Measurements from ENCODE around the gene ALX3.

ALX3 gene

DNA sequence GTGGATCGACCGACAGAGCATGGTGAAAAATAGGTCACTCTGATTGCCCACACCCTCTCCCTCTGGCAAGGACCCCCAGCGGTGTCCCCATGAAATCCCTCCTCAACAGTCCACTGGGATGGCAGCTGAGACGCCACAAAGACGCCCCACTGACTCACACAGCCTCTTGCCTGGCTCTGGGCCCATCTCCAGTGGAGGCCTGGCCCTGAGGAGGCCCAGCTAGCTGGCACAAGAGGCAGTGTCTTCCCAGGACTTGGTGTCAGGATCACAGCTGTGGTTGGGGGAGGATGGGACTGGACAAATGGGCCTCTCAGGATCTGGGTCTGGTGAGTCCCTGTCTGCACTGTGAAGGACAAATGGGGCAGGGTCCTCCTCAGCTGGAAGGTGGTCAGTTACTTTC is 4.6 kb downstream of the ALX3 start:
- no peak for DNase-seq (ENCODE audit: extremely low read depth, low read depth)
- TF ChIP-seq, protein P1, sequence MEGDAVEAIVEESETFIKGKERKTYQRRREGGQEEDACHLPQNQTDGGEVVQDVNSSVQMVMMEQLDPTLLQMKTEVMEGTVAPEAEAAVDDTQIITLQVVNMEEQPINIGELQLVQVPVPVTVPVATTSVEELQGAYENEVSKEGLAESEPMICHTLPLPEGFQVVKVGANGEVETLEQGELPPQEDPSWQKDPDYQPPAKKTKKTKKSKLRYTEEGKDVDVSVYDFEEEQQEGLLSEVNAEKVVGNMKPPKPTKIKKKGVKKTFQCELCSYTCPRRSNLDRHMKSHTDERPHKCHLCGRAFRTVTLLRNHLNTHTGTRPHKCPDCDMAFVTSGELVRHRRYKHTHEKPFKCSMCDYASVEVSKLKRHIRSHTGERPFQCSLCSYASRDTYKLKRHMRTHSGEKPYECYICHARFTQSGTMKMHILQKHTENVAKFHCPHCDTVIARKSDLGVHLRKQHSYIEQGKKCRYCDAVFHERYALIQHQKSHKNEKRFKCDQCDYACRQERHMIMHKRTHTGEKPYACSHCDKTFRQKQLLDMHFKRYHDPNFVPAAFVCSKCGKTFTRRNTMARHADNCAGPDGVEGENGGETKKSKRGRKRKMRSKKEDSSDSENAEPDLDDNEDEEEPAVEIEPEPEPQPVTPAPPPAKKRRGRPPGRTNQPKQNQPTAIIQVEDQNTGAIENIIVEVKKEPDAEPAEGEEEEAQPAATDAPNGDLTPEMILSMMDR (IDR thresholded peaks at IDR 0.05; ENCODE audit: low read depth, low read length, missing control alignments), result no peak
- H3K4me3 ChIP-seq (replicated peaks; ENCODE audit: low read depth, low read length), result no peak overlapping the region

DNA sequence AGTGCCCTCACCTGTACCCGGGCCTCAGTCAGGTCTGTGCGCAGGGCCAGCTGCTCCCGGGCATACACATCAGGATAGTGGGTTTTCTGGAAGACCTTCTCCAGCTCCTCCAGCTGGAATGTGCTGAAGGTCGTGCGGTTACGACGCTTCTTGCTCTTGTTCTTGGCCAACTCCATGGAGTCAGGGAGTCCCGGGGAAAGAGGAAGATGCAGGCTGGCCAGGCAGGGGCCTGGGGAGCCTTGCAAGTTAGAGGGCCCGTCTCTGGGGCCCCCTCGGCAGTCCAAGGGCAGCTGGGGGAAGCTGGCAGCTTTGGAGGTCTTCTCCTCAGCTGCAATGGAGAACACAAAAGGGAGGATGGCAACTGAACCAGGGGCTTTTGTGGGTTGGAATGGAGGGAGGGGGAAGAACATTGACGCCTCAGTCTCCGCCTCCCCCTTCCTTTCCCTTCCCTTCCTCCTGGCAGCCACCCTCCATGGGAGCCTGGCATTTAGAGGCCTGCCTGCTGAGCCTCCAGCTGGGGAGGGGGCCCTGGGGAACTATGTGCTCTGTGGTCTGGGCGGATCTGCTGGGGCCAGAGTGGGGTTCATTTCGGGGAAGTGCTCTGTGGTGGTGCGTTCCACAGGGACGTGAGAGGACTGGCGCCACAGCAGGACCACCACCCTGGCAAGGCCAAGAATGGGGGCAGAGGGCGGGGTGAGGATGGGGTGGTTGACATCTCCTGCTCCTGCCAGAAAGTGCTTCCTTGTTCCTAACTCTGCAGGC is 5.7 kb downstream of the ALX3 start:
- H3K4me3 ChIP-seq (replicated peaks; ENCODE audit: low read depth, low read length), result no peak overlapping the region
- DNase-seq (ENCODE audit: extremely low read depth, low read depth), result no peak
- TF ChIP-seq, protein P1 (IDR thresholded peaks at IDR 0.05; ENCODE audit: low read depth, low read length, missing control alignments), result no peak

DNA sequence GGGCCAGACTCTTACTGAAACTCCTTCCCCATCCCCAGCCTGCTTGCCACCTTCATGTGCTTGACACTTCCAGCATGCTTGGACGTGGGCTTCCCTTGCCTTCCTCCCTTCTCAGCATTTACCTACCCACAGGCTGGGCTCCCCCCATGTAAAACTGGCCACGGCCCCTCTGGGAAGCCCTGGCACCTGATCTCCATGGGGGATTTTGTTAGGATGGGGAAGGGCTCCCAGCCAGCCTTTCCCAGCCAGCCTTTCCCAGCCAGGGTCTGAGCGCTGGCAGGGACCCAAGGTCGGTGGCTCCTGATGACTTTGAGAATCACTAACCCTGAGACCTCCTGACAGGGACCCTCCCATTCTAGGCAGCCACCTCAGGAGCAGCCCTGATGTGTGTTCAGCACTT is 6.7 kb downstream of the ALX3 start:
- no peak overlapping the region for H3K4me3 ChIP-seq (replicated peaks; ENCODE audit: low read depth, low read length)
- DNase-seq (ENCODE audit: extremely low read depth, low read depth), result no peak
- TF ChIP-seq, protein P1 (IDR thresholded peaks at IDR 0.05; ENCODE audit: low read depth, low read length, missing control alignments), result no peak

DNA sequence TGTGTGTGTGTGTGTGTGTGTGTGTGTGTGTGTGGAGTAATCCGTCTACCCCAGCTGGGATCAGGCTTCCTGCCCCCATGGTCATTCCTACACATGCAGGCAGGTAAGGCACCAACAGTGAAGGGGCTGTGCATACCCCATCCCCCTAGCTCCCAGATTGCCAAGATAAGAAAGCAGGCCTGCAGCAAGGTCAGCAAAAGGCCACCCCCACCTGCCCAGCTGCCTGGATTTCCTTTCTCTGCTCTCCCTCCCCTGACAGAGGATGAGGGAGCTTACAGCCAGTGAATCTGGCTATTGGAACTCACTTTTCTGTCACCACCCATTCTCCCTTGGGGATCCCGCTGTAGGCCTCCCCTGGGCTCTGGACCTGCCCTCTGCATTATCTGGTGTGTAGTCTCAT is 7.9 kb downstream of the ALX3 start:
- TF ChIP-seq, protein P1 (IDR thresholded peaks at IDR 0.05; ENCODE audit: low read depth, low read length, missing control alignments), result no peak
- H3K4me3 ChIP-seq (replicated peaks; ENCODE audit: low read depth, low read length), result no peak overlapping the region
- no peak for DNase-seq (ENCODE audit: extremely low read depth, low read depth)

DNA sequence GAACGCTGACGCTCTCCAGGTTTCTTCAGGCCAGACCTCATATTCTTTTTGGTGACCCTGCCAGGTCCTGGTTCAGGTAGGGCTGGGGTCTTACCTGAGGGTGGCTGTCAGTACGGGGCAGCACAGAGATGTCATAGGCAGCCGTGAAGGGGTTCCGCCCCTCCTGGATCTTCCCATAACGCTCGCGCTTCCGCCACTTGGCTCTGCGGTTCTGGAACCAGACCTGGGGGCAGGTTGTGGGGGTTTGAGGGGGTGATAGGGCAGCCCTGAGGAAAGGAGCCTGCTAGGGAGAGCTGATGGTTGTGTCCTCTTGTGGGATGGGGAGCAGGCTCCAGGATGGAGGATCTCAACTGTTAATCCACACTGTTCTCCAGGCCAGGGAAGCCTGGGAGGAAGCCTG is 9.1 kb downstream of the ALX3 start:
- TF ChIP-seq, protein P1 (IDR thresholded peaks at IDR 0.05; ENCODE audit: low read depth, low read length, missing control alignments), result no peak
- H3K4me3 ChIP-seq (replicated peaks; ENCODE audit: low read depth, low read length), result no peak overlapping the region
- no peak for DNase-seq (ENCODE audit: extremely low read depth, low read depth)

DNA sequence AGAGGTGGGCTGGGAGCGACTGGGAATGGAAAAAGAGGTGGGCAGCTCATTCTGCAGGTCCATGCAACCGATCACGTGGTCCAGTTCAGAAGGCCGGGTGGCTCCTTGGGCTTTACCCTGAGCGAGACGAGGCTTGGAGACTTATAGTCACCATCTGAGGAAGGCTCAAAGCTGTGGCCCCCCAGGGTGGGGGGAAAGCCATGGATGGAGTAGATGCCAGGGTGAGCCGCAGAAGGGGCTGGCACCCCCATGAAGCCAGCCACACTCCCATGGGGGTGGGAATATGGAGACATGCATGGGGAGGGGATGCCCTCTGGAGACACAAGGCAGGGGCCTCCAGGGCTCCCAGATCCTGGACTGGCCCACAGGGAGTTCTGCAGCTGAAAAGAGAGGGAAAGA is 9.8 kb downstream of the ALX3 start:
- DNase-seq (ENCODE audit: extremely low read depth, low read depth), result no peak
- TF ChIP-seq, protein P1 (IDR thresholded peaks at IDR 0.05; ENCODE audit: low read depth, low read length, missing control alignments), result no peak
- no peak overlapping the region for H3K4me3 ChIP-seq (replicated peaks; ENCODE audit: low read depth, low read length)

Data from HFF-Myc (cell line).